Parathyroid adenoma (tissue), 2 donors: ENCODE measurements around the gene POC1A.

Experiments
- H2AFZ ChIP-seq: fragments of 300-600 bp; sonication (generic); one replicate; pipeline ENCODE4 v1.7.0; 2017; ENCODE audit warnings: antibody characterized with exemption, mild to moderate bottlenecking
- H3K27ac ChIP-seq: fragments of 300-600 bp; sonication (generic); one replicate; pipeline ENCODE4 v1.7.0; 2017
- H3K27me3 ChIP-seq: fragments of 300-600 bp; sonication (generic); one replicate; pipeline ENCODE4 v1.7.0; 2017; ENCODE audit warnings: low read length; ENCODE audit not compliant: control insufficient read depth, insufficient read depth
- H3K36me3 ChIP-seq: fragments of 300-600 bp; sonication (generic); one replicate; pipeline ENCODE4 v1.7.0; 2017; ENCODE audit warnings: low read length; ENCODE audit not compliant: control insufficient read depth, insufficient read depth
- H3K4me1 ChIP-seq: fragments of 300-600 bp; sonication (generic); one replicate; pipeline ENCODE4 v1.7.0; 2017; ENCODE audit warnings: control low read depth
- H3K4me2 ChIP-seq: fragments of 300-600 bp; sonication (generic); one replicate; pipeline ENCODE4 v1.7.0; 2017; ENCODE audit warnings: low read length
- H3K4me3 ChIP-seq: fragments of 300-600 bp; sonication (generic); one replicate; pipeline ENCODE4 v1.7.0; 2017; ENCODE audit warnings: low read depth, low read length
- H3K79me2 ChIP-seq: fragments of 300-600 bp; sonication (generic); one replicate; pipeline ENCODE4 v1.7.0; 2017; ENCODE audit warnings: control low read depth
- H3K9ac ChIP-seq: fragments of 300-600 bp; sonication (generic); one replicate; pipeline ENCODE4 v1.7.0; 2017; ENCODE audit warnings: mild to moderate bottlenecking
- H3K9me3 ChIP-seq: fragments of 300-600 bp; sonication (generic); one replicate; pipeline ENCODE4 v1.7.0; 2017; ENCODE audit warnings: low read length; ENCODE audit not compliant: control insufficient read depth
- CTCF ChIP-seq: fragments of 300-600 bp; sonication (generic); IDR thresholded peaks from one replicate; pipeline ENCODE4 v1.7.0; 2017; ENCODE audit warnings: antibody characterized with exemption, mild to moderate bottlenecking
- donor health status: primary hyperparathyroidism.

POC1A gene

GRCh38 chr3:52049503-52049902 lies 104.7 kb downstream of the POC1A start:
- H3K9ac ChIP-seq, result no peak overlapping the region
- no peaks in the 10 kb centered on the region for H3K9me3 ChIP-seq
- no peaks in the 10 kb centered on the region for H3K36me3 ChIP-seq
- H3K4me3 ChIP-seq, result no peak overlapping the region
- H3K27ac ChIP-seq, result no peak overlapping the region
- no peak overlapping the region for H3K4me2 ChIP-seq
- H3K79me2 ChIP-seq, result no peaks in the 10 kb centered on the region
- no peaks in the 10 kb centered on the region for H3K4me1 ChIP-seq
- H3K27me3 ChIP-seq, result no peaks in the 10 kb centered on the region
- H2AFZ ChIP-seq, result no peak overlapping the region
- TF ChIP-seq CTCF, result no peak

- H3K4me3 ChIP-seq, result no peak overlapping the region
- no peak overlapping the region for H3K9ac ChIP-seq
- H3K27me3 ChIP-seq, result no peaks in the 10 kb centered on the region
- TF ChIP-seq CTCF, result no peak
- no peak overlapping the region for H3K27ac ChIP-seq
- no peak overlapping the region for H3K4me2 ChIP-seq
- no peaks in the 10 kb centered on the region for H3K9me3 ChIP-seq
- H2AFZ ChIP-seq, result no peak overlapping the region
- H3K4me1 ChIP-seq, result no peaks in the 10 kb centered on the region
- H3K79me2 ChIP-seq, result no peaks in the 10 kb centered on the region
- H3K36me3 ChIP-seq, result no peaks in the 10 kb centered on the region
Observed at GRCh38 chr3:52047295-52047960, 106.8 kb downstream of the POC1A start.

- Histone ChIP-seq H2AFZ (no peak overlapping the region), H3K4me1 (no peaks in the 10 kb centered on the region), H3K9ac (no peak overlapping the region), H3K27ac (no peak overlapping the region), H3K9me3 (no peaks in the 10 kb centered on the region), H3K4me2 (no peak overlapping the region), H3K4me3 (no peak overlapping the region), H3K27me3 (no peaks in the 10 kb centered on the region), H3K36me3 (no peaks in the 10 kb centered on the region), H3K79me2 (no peaks in the 10 kb centered on the region)
- TF ChIP-seq CTCF, result no peak
Observed at GRCh38 chr3:52046902-52047239, 107.4 kb downstream of the POC1A start.

GRCh38 chr3:52046186-52046901 lies 107.9 kb downstream of the POC1A start:
- Histone ChIP-seq H3K4me1 (no peaks in the 10 kb centered on the region), H3K79me2 (no peaks in the 10 kb centered on the region), H3K27me3 (no peaks in the 10 kb centered on the region), H3K9me3 (no peaks in the 10 kb centered on the region), H3K9ac (no peak overlapping the region), H3K4me2 (no peak overlapping the region), H3K27ac (no peak overlapping the region), H3K4me3 (no peak overlapping the region), H3K36me3 (no peaks in the 10 kb centered on the region), H2AFZ (no peak overlapping the region)
- no peak for TF ChIP-seq CTCF
